ENCODE data around the gene SLC35F1.
"Not testable (repeated sequence)": the region's sequence is repeated elsewhere in the genome, so short reads cannot be mapped to it uniquely, and the experiment has no call there.

The SLC35F1 gene

DNA sequence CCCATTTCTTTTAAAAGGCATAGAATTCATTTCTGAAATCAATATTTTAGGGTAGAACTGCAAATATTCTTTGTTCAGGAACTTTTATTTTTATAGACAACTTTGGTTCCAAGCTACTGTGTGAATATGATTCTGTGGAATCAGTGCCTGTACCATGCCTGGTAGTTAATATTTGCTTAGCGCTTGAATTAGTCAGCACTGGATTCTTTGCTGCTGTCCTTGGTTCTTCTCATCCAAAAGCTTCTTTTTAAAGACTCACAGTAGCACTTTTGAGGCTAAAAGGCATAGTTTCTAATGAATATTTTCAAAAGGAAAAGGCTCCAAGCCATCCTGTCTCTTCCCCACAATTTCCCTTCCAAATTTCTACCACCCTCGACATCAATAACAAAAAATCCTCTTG, 109.5 kb downstream of the SLC35F1 start:
- FAIRE-seq: no peak

DNA sequence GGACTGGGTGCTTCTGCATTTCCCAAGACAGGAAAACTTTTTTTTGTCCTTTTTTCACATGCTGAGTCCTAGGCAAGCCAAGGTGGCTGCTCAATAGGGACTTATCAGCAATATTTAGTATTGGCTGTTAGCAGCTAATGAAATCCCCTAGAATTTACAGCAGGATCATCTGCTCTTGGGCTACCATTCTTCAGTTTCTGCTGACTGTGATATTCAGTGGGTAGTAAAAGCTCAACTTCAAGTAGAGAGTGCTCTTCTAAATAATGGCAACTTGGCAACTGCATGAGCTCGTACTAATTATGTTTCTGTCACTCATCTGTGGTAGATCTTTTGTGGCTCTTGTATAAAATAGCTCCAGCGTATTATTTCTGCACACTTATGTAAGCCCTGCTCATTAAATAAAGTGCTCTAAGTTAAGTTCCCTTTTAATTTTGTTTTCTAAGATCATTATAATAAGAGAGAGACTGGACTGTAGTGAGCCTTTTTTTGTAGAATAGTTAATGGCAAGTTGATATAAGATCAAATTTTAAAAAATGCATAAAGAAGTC, 110.3 kb downstream of the SLC35F1 start:
- no peak for FAIRE-seq

DNA sequence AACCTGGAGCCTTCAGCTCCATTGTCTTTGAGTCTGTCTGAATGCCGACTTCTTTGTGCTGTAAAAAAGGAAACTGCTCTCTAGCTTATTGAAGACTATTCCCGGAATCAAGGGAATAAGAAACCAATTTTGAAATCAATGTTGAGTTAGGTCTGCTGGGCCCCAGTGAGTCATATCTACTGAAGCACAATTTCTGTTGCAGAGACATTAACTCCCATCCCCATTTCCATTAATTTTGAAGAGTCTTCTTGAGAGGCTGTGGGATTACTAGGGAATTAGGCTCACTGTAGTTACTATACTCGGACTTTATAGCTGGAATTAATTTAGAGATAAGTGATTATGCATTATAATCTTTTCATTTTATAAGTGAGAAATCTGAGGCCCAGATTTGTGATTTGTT, 116.7 kb downstream of the SLC35F1 start:
- no peak for FAIRE-seq

DNA sequence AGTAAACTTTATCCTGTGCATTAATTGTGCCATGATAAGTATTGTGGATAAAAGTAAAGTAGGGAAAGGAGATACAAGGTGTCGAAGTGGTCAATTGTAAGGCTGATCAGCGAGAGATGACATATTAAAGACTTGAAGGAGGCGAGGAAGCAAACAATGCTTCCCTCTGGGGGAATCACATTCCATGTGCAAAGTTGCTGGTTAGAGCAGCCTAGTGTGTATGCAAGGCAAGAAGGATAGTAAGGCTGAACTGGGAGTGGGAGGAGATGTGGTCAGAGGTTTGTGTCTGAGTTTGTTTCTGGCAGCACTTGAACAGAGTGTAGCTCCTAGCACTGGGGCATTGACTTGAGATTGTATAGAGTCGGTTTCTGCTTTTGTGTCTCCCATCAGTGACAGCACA, 122.9 kb downstream of the SLC35F1 start:
- no peak for FAIRE-seq

DNA sequence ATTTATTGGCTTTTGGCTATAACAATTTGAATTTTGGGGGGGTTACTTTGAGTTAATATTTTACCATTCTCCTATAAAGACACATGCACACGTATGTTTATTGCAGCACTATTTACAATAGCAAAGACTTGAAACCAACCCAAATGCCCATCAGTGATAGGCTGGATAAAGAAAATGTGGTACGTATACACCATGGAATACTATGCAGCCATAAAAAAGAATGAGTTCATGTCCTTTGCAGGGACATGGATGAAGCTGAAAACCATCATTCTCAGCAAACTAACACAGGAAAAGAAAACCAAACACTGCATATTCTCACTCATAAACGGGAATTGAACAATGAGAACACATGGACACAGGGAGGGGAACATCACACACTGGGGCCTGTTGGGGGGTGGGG, 130.4 kb downstream of the SLC35F1 start:
- not testable (repeated sequence) for FAIRE-seq

DNA sequence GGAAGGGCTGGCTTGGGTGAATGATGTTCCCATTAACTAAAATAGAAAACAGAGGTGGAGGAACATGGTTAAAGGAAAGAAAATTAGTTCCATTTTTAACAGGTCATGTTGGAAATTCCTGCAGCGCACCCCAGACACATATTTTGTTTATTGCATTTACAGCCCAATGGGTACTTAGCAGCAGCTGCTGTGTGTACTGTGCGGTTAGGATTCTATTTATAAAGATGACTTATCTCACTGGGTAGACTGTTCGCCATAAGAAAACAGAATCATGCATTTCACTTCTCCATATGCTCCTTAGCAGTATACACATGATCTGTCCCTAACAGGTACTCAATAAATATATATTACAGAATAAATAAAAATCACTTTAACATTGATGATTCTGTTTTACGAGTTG, 135.8 kb downstream of the SLC35F1 start:
- FAIRE-seq: no peak

DNA sequence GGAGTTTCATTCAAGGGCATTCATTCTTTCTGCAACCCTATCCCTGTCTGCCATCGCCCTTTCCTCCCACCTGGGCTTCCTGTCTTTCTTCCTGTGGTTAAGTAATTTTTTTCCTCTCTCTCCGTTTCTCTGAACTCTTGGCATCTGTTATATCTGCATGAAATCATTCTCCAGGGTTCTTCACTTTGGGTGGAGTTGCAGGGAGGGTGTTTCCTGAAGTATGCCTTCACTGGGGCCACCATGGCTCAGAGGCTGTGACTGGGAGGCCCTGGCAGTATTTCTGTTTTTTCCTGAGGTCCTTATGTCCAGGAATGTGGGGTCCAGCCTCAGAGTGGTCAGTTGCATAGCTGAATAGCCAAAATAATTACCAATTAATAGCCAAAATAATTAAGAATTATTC, 137.2 kb downstream of the SLC35F1 start:
- FAIRE-seq: no peak

DNA sequence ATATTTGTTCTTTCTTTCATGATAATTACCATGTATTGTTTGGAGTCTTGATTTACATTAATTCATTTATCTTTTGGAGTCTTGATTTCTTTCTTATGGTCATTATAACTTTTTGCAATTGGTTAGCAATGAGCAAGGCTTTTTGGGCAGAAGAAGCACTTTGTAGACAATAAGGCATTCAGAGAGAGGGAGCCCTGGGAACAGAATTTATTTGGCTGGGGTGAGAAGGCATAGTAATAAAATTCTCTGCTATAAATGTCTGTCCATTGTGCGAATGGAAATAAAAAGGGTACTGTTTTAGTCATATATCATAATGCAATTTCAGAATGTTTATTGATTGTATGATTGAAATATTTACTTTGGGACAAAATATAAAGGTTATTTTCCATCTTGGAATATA, 147.0 kb downstream of the SLC35F1 start:
- FAIRE-seq: no peak

DNA sequence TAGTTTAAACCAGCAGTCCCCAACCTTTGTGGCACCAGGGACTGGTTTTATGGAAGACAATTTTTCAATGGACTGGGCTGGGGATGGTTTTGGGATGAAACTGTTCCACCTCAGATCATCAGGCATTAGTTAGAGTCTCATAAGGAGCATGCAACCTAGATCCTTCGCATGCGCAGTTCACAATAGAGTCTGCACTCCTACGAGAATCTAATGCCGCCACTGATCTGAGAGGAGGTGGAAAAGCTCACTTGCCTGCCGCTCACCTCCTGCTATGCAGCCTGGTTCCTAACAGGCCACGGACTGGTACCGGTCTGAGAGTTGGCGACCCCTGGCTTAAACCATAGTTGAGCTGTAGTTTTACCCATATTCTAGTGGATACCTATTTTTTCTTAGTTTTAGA, 154.6 kb downstream of the SLC35F1 start:
- no peak for FAIRE-seq

DNA sequence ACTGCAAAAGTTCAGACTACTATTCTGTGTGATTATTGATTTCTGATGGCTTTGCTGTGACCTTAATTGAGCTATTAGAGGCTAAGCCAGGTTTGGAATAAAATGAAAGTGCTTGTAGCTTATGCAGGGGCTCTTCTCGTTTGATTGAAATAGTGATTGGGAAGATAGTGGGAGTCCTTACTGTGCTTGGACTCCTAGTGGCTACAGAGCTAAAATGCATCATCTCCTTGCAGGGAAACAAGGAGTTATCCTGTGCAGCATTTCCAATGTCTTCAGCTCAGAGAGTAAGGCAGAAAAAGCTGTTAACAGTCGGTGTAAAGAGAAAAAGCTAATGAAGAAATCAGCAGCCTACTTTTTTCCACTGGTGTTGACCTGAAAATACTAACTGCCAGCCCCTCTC, 173.5 kb downstream of the SLC35F1 start:
- FAIRE-seq: no peak

DNA sequence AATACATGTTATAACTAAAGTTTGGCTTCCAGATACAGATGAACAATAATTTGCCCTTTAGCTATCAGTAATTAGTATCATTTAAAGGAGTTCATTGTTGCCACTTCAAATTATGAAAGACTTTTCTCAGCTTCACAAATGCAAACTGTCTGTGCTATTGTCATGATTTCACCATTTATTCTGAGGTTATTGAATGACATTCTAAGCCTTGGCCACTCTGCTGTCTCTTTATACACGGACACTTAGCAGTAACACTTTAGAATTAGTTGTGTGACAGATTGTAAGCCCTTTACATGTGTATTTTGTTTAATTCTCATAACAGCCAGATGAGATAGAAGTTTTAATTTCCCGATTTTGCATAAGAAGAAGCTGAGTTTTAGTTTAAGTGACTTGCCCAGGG, 176.6 kb downstream of the SLC35F1 start:
- FAIRE-seq: no peak

DNA sequence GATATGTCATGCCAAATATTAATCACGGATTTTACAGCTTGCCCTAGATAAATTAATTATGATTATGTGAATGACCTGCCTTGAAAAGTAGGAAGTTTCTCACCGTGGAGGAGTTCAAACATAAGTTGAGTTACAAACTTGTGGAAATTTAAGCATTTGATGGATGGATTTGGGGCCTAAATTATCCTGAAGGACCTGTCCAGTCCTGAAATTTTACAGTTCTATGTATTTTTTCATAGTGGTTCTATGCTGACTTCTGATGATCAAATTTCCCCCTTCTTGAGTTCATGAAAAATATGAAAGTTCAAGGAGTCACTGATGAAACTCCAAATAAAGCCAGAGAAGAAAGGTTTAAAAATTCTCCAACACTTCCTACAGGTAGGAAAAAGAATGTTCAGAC, 178.6 kb downstream of the SLC35F1 start:
- no peak for FAIRE-seq

DNA sequence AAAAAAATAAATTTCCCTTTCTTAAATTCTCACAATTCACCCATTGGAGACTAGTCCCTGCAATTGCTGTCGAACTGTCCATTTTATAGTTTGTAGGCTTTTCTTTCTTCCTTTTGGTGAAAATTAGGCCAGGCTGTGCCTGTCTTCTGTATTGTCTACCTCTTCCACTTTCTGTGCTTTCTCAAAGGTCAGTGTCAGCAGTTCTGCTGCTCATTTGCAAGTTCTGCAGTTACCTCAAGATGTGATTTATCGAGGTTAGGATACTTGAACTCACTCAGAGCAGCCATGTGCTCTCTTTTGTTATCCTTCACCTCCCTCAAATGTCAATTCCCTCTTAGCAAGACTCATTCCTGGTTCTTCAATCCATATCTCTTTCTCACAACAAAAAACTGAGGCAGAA, 179.1 kb downstream of the SLC35F1 start:
- FAIRE-seq: no peak

DNA sequence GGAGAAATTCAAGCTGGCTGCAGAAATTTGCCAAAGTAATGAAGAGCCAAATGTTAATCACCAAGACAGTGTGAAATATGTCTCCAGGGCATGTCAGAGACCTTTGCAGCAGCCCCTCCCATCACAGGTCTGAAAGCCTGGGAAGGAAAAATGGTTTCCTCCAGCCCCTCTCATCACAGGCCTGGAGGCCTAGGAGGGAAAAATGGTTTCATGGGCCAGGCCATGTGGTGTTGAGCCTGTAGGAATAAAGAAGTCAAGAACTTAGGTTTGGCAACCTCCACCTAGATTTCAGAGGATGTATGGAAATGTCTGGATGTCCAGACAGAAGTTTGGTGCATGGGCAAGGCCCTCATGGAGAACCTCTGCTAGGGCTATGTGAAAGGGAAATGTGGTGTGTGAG, 185.0 kb downstream of the SLC35F1 start:
- FAIRE-seq: no peak

DNA sequence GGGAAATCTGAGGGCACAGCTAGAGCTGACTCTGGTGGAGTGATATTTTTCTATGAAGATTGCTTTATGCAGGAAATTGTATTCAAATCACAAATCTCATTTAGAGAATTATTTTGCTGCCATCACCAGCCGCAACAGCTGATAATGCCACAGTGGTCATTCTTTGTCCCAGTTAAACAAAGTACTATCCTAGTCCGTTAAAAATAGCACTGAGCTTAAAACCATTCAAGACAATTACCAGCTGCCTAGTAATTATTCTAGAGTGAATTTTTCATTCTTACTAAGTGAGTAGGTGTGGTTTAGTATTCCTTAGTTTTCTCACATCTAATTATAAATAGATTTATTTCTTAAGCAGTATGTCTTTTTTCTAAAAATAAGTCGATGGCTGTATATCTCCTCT, 190.5 kb downstream of the SLC35F1 start:
- FAIRE-seq: no peak

DNA sequence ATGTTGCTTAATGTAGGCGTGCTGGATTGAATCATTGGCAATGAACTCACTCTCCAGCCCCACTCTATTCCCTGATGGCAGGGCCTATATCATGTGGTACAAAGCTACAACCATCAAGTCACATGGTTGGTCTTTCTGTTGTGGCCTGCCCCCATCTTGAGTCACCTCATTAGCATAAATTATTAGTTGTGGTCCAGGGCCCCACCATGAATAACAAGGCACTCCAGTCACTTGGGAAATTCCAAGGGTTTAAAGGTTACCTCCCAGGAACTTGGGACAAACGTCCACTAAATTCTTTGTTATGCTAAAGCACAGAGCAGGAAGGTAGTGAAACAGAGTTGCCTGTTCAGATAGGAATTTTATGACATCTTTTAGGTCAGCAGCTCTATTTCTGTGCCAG, 193.7 kb downstream of the SLC35F1 start:
- no peak for FAIRE-seq

DNA sequence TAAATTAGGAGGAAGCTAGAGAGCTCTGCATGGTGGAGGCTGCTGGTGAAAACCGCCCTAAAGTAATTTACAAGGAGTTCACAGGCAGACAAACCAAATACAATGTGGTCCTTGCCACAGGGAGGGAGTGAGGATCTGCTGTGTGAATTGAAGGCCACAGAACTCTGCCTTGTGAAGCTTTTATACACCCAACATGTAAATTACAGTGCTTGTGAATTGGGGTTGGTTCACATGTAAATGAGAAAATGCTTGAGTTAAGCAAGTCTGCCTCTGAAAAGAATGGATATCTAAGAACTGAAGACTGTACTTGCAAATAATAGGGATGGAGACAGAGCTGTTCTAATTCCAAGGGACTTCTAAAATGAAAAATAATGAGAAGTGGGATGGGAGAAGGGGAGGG, 194.2 kb downstream of the SLC35F1 start:
- FAIRE-seq: no peak

DNA sequence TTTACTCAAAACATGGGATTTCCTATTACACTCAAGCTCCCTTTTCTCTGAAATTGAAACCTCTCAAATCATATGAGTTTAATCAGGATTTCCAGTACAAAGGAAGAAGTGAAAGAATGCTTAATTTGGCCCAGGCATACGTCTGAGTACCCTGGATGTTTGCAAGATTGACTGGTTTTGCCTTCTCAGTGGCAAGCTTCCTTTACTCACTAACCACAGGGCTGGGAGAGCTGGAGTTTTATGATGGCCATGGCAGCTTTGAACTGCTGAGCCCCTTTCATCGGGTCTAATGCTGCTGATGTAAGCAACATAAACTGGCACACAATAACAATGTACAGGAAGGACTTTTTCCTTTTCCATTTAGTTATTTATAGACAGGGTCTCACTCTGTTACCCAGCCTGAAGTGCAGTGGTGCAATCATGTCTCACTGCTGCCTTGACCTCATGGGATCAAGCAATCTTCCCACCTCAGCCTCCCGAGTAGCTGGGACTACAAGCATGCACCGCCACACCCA, 194.8 kb downstream of the SLC35F1 start:
- FAIRE-seq: no peak

DNA sequence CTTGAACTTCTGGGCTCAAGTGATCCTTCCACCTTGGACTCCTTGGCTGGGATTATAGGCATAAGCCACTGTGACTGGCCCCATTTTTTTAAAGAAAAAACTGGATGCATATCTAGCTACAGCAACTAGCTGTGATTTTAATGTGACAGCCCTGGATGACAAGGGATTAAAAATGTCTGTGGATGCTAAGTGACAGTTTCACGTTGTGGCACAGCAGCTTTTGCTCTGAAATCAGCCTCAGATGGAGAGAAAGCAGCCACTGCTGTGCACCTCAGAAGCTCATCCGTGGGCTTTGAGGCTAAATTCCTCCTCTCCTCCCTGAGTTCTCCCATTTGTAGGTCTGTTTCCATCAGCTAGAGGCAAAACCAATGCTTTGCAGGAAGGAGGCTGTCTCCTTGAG, 195.3 kb downstream of the SLC35F1 start:
- no peak for FAIRE-seq

DNA sequence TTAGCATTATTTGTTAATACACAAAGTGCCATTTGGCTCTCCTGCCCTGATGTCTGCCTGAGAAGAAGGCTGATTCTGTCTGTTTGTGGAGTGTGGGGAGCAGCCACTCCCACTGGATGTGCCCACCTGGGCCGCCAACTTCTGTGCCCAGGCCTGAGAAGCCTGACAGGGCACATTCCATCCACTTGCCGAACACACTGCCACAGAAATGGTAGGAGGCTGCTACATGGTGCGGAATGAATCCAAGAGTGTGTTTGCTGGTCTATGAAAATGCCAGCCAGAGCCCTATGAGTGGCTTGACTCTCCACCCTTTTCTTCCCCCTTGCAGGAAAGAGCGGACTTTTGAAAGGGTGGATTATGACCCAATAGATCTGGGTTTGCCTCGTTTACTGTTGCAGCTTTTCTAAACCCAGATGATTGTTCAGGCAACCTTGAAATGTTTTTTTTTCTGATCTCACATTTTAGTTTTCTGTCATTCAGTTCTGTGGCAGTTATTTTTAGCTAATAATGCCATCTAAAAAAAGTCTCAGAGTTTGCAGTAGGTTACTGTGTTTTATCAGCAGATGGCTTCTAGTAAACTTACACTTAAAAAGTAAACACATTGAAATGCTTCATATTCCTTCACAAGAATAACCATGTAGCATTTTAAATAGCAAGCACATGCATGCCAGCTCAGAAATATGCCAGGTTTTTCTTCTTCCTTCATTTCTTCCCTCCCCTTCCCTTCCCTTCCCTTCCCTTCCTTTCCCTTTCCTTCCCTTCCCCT, 196.5 kb downstream of the SLC35F1 start:
- FAIRE-seq: no peak

DNA sequence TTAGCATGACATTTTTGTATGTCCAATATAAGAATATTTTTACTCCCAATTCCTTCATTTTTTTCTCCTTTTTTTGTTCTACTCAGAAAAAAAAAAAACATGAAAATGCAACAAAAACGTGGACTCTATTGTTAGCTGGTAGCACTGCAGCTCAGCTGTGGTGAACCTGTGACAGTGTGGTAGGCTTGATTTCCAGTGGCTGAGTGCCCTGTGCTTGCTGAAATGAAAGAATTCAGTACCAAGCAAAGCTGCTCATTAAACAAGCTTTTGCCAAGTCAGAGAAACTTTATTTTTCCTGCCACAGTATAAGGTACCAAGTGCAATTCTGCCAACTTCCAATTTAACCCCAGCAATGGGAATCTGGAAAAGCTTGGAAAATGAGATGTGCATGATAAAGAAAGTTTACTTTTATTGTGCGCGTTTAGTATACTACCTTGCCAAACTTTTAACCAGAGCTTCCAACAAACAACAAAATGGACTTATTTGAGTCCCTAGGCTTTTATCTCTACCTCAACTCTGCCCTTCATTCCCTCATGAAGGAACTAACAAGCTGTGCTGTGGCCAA, 215.2 kb downstream of the SLC35F1 start:
- FAIRE-seq: no peak

DNA sequence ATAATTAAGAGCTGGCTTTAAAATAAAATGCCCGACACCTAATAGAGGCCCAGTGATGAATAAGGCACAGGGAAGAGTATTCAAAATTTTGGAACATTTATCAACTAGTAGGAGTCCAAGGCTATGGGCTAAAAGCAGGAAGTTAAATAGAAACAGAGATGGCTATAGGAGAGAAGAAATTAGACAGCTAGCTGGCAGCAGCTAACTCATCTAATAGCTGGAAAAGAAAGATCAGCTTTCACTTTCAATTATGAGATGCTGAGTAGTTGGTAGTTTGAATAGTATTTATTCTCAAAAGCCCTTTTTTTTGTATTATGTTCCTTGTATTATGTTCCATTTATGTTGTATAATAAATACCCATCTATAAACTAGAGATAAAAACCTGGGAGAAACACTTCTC, 215.7 kb downstream of the SLC35F1 start:
- no peak for FAIRE-seq

DNA sequence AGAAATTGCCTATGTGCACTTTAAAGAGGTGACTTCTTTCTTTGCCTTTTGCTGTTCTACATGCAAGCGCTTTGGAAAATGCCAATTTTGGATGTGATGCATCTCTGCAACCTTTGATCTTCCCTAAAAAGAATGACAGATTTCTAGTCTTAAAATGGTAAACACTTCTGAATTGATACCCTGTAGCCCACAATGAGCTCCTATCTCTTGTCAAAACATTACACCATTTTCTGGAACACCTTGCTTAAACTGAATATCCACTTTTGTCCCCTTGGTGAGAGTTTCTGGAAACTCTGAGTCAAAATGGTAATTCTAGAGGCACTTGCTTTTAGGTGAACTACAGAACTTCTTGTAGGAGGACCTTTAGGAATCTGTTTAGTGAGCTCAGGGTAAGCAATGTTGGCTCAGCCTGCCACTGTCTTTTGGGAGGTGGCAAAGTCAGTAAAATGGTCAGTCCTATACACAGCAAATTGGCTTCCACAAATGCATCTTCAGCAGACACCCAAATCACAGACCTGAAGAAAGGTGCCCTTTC, 216.5 kb downstream of the SLC35F1 start:
- no peak for FAIRE-seq

DNA sequence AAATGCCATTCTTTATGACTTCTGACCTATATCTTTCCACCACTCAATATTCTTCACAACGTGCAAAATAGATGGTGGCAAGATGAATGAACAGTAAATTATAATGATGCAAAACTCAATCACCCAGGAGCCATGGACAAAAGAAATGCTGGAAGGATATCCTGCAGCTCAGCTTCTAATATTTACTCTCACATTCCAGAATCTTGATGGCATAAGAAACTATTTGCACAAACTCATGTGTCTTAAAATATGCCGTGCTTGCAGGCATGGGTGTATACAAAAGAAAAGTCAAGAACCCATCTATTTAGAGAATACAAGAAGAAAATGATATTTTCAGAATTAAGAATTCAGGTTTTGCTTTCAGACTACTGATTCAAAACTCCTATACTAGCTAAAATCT, 217.8 kb downstream of the SLC35F1 start:
- FAIRE-seq: no peak

All from endometrium (tissue), 2 donors.